ENCODE measurements around the gene ARPP21.
A peak's percentile ranks its signal among the peaks of the same experiment; 100 is the strongest.

ARPP21 gene

GRCh38 chr3:35641920-35642527, 2.7 kb downstream of the ARPP21 start:
- DNase-seq (ENCODE audit: low read depth) = no peak

GRCh38 chr3:35643495-35643894, 4.2 kb downstream of the ARPP21 start:
- DNase-seq (ENCODE audit: low read depth) = no peak

- no peak for DNase-seq (ENCODE audit: low read depth)
Observed at GRCh38 chr3:35644451-35644850, 5.1 kb downstream of the ARPP21 start.

GRCh38 chr3:35645189-35645588, 5.9 kb downstream of the ARPP21 start:
- DNase-seq (ENCODE audit: low read depth) = no peak

GRCh38 chr3:35646081-35646480, 6.8 kb downstream of the ARPP21 start:
- DNase-seq (ENCODE audit: low read depth) = no peak

GRCh38 chr3:35647461-35647860, 8.1 kb downstream of the ARPP21 start:
- DNase-seq (ENCODE audit: low read depth) = no peak

GRCh38 chr3:35648347-35648746, 9.0 kb downstream of the ARPP21 start:
- DNase-seq (ENCODE audit: low read depth) = peak; percentile 30

GRCh38 chr3:35649405-35649804, 10.1 kb downstream of the ARPP21 start:
- DNase-seq (ENCODE audit: low read depth) = no peak

- DNase-seq (ENCODE audit: low read depth) = no peak
Observed at GRCh38 chr3:35651426-35651825, 12.1 kb downstream of the ARPP21 start.

GRCh38 chr3:35651851-35652250, 12.5 kb downstream of the ARPP21 start:
- DNase-seq (ENCODE audit: low read depth) = no peak

GRCh38 chr3:35653347-35653746, 14.0 kb downstream of the ARPP21 start:
- DNase-seq (ENCODE audit: low read depth) = no peak

- DNase-seq (ENCODE audit: low read depth) = no peak
Observed at GRCh38 chr3:35654476-35654875, 15.2 kb downstream of the ARPP21 start.

GRCh38 chr3:35658686-35659085, 19.4 kb downstream of the ARPP21 start:
- DNase-seq (ENCODE audit: low read depth) = no peak

GRCh38 chr3:35659768-35660167, 20.4 kb downstream of the ARPP21 start:
- no peak for DNase-seq (ENCODE audit: low read depth)

- DNase-seq (ENCODE audit: low read depth) = no peak
Observed at GRCh38 chr3:35663471-35663870, 24.1 kb downstream of the ARPP21 start.

GRCh38 chr3:35664460-35664919, 25.2 kb downstream of the ARPP21 start:
- no peak for DNase-seq (ENCODE audit: low read depth)

- DNase-seq (ENCODE audit: low read depth) = no peak
Observed at GRCh38 chr3:35665390-35666055, 26.2 kb downstream of the ARPP21 start.

- no peak for DNase-seq (ENCODE audit: low read depth)
Observed at GRCh38 chr3:35666888-35667287, 27.6 kb downstream of the ARPP21 start.

GRCh38 chr3:35670408-35670965, 31.2 kb downstream of the ARPP21 start:
- no peak for DNase-seq (ENCODE audit: low read depth)

- no peak for DNase-seq (ENCODE audit: low read depth)
Observed at GRCh38 chr3:35671483-35671882, 32.2 kb downstream of the ARPP21 start.

- DNase-seq (ENCODE audit: low read depth) = no peak
Observed at GRCh38 chr3:35673017-35673416, 33.7 kb downstream of the ARPP21 start.

- no peak for DNase-seq (ENCODE audit: low read depth)
Observed at GRCh38 chr3:35674451-35675109, 35.3 kb downstream of the ARPP21 start.

GRCh38 chr3:35675206-35675605, 35.9 kb downstream of the ARPP21 start:
- no peak for DNase-seq (ENCODE audit: low read depth)
